GM23338 (cell line): ENCODE results near the gene MYADM.

Experiments
- CREB1 ChIP-seq: fragments of 250-450 bp; sonication (Bioruptor Pico); IDR thresholded peaks from 2 replicates; pipeline ENCODE4 v1.5.0; 2020; ENCODE audit warnings: low read depth, mild to moderate bottlenecking, moderate library complexity
- CTCF ChIP-seq, 2 experiments: fragments of 200-600 bp in 1 of 2; sonication (generic) in 1 of 2; conservative IDR thresholded peaks; 2 replicates each; pipeline versions ENCODE4 v1.5.1 to v1.6.1; 2016 to 2017; ENCODE audit warnings: antibody characterized with exemption in 2 of 2, low read depth in 2 of 2, mild to moderate bottlenecking in 2 of 2, moderate library complexity in 1 of 2
- POLR2AphosphoS5 ChIP-seq: IDR thresholded peaks from 2 replicates; pipeline ENCODE4 v1.6.1; 2016; ENCODE audit warnings: antibody characterized with exemption, low read depth

DNA sequence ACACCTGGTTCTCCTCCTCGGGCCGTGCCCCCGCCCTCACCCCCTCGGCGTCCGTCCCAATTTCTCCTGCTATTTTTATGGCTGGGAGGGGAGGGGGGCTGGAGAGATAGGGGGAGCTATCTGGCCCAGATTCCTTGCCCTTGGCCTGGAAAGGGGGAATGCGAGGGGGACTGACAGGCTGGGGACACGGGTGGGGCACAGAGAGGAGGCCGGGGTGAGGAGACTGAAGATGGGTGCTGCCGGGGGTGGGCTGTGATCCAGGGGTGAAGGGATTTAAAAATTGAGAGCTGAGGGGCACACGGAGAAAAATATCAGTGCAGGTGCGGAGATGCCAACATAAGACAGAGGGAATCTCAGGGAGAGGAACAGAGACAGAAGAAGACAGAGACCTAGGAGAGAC is 16.6 kb downstream of the MYADM start:
- no peak for TF ChIP-seq CTCF (conservative IDR thresholded peaks at IDR 0.05; ENCODE audit: low read depth in 2 of 2)
- no peak for TF ChIP-seq CREB1 (CRISPR knock-in tag)
- TF ChIP-seq POLR2AphosphoS5 = no peak
